GM12801 (cell line): ENCODE data around the gene ELF1.

ENCODE experiments used
- TF ChIP-seq, protein P1 (sequence below): IDR thresholded peaks from one replicate; pipeline ENCODE4 v1.5.1; 2011; ENCODE audit warnings: control low read depth; ENCODE audit not compliant: insufficient read length; ENCODE audit errors: extremely low read depth

Gene ELF1

DNA sequence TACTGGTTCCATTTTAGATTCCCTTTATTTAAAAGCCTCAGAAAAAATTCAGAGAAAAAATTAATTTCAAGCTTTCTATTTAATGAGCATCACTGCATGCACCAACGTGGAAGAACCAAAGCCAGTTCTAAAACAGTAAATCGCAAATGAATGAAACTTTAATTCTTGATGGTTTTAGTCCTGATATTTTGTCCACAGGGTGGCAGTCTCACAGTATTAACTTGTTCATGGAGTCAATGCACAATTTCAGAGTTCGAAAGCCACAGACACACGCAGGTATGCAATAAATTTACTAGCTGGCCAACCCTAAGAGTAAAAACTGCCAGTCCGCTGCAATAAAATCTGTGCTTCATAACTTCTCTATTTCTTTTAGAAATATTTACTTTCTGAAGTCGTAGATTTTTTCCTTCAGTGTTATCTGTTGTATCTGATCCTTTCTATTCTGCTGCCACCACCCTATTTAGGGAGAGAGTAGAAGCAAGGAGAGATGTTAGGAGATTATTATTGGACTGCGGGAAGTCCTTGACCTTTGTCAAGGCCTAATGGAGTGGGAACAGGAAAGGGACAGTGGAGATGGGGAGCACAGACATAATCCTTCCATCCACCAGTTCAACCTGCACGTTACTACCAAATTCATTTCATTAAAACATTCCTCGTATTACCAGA is 35.2 kb upstream of the ELF1 start:
- TF ChIP-seq, protein P1, sequence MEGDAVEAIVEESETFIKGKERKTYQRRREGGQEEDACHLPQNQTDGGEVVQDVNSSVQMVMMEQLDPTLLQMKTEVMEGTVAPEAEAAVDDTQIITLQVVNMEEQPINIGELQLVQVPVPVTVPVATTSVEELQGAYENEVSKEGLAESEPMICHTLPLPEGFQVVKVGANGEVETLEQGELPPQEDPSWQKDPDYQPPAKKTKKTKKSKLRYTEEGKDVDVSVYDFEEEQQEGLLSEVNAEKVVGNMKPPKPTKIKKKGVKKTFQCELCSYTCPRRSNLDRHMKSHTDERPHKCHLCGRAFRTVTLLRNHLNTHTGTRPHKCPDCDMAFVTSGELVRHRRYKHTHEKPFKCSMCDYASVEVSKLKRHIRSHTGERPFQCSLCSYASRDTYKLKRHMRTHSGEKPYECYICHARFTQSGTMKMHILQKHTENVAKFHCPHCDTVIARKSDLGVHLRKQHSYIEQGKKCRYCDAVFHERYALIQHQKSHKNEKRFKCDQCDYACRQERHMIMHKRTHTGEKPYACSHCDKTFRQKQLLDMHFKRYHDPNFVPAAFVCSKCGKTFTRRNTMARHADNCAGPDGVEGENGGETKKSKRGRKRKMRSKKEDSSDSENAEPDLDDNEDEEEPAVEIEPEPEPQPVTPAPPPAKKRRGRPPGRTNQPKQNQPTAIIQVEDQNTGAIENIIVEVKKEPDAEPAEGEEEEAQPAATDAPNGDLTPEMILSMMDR: no peak

DNA sequence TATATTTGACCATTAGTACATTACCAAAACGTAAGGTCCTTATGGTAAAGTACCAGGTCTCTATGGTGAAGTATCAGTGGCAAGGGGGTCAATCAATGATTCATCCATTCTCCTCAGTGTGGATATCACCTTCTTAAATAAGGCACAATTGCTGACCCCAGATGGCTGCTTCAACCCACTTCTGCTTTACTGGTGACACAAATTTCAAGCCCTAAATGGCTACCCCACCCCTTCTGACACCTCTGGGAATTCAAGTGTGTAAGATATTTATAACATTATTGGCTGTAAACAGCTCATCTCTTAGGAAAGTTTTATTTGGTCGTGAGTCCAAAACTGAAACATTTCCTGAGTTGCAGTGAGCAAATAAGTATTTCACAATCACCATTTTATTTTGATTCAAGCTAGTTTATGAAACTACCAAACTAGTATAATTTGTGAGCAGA is 34.3 kb upstream of the ELF1 start:
- TF ChIP-seq, protein P1: no peak

GRCh38 chr13:41052441-41052840 is 33.3 kb upstream of the ELF1 start:
- TF ChIP-seq, protein P1: no peak

GRCh38 chr13:41049480-41050440 is 30.6 kb upstream of the ELF1 start:
- TF ChIP-seq, protein P1: no peak

DNA sequence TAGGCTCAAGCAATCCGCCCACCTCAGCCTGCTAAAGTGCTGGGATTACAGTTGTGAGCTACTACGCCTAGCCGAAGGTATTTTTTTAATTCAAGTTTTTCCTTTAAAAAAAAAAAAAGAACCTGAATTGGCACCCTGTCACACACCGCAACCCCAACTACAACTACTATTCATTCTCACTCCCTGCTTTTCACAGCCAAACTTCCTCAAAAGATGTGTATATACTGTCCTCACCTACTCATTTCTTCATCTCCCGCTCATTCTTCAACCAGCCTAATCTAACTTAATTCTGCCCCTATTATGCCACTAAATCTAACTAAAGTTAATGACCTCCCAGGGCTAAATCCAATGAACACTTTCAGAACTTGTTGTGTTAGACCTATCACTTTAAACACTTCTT is 29.5 kb upstream of the ELF1 start:
- TF ChIP-seq, protein P1: no peak

GRCh38 chr13:41040584-41041334 is 21.6 kb upstream of the ELF1 start:
- TF ChIP-seq, protein P1: no peak

DNA sequence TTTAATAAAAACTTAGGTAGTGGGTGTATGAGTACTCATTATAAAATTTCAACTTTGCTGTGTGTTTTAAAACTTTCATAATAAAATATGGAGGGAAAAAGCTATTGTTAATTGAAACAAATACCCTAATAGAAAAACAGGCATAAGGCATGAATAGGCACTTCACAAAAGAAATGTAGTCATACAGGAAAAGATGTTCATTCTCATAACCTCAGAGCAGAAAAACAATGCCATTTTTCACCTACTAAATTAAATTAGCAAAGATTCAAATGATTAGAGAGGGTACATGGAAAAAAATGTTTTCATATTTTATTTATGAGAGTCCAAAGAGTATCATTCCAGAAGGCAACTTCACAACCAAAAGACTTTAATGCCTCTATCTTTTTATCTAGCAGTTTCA is 20.6 kb upstream of the ELF1 start:
- TF ChIP-seq, protein P1: no peak
